NB4 (cell line): ENCODE data around the gene SERGEF.

Experiments
- CTCF ChIP-seq: IDR thresholded peaks from one replicate; pipeline ENCODE4 v1.5.1; 2012; ENCODE audit warnings: low read depth, low read length
- POLR2A ChIP-seq: IDR thresholded peaks from 2 replicates; pipeline ENCODE4 v1.6.1; 2011; ENCODE audit warnings: mild to moderate bottlenecking; ENCODE audit not compliant: insufficient read length; ENCODE audit errors: extremely low read depth
- TF ChIP-seq, protein P1 (sequence below): IDR thresholded peaks from 2 replicates; pipeline ENCODE4 v1.6.1; 2011; ENCODE audit warnings: low read depth, low read length

DNA sequence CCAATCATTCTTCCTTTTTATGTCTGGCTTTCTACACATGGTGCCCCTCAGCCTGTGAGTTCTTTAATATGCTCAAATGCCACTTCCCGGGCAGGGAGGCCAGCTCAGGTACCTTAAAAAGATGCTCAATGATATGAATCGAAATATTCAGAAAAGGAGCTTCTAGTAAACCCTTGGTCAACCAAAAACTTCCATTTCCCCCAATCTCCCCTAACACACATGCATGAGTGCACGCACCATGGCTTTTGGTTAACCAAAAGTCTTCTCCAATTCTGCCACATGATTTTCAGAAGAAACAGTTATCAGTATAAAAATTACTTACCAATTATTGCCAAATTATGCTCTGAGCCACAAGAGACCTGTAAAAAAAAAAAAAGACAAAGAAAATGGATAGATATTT lies 135.0 kb downstream of the SERGEF start:
- TF ChIP-seq CTCF (no peak), POLR2A (no peak)
- TF ChIP-seq, protein P1, sequence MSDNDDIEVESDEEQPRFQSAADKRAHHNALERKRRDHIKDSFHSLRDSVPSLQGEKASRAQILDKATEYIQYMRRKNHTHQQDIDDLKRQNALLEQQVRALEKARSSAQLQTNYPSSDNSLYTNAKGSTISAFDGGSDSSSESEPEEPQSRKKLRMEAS = no peak
